Measurements from ENCODE around the gene SPDYE1. TPM values are rescaled to one million over a fixed set of nuclear protein-coding genes. Genes with fewer than 3 reads are reported as not detected.

Gene SPDYE1
- total RNA-seq, 1 experiment from 2014 or later: not detected

Other genes with a start within 250 kb of the SPDYE1 start
- gene BLVRA, start 239.2 kb upstream of the SPDYE1 start, total RNA-seq (2014; rRNA removed; shearing (Covaris generic)): 30.6 and 43.6 TPM in 2 replicates
- gene MRPS24, start 128.4 kb upstream of the SPDYE1 start, total RNA-seq (2014; rRNA removed; shearing (Covaris generic)): 206 and 260 TPM in 2 replicates
- gene URGCP, start 91.3 kb upstream of the SPDYE1 start, total RNA-seq (2014; rRNA removed; shearing (Covaris generic)): 40.9 and 45.0 TPM in 2 replicates
- 23.5 and 41.7 TPM in 2 replicates for gene UBE2D4, start 71.5 kb upstream of the SPDYE1 start, total RNA-seq (2014; rRNA removed; shearing (Covaris generic))
- gene DBNL, start 46.8 kb downstream of the SPDYE1 start, total RNA-seq (2014; rRNA removed; shearing (Covaris generic)): 110 and 183 TPM in 2 replicates
- gene PGAM2, start 67.7 kb downstream of the SPDYE1 start, total RNA-seq (2014; rRNA removed; shearing (Covaris generic)): 1.2 TPM in 2 replicates
- gene POLM, start 84.6 kb downstream of the SPDYE1 start, total RNA-seq (2014; rRNA removed; shearing (Covaris generic)): 18.0 and 33.6 TPM in 2 replicates
- gene AEBP1, start 106.4 kb downstream of the SPDYE1 start, total RNA-seq (2014; rRNA removed; shearing (Covaris generic)): 0.44 TPM in 1 of 2 replicates, not detected in the other
- 85.3 and 127 TPM in 2 replicates for gene POLD2, start 125.7 kb downstream of the SPDYE1 start, total RNA-seq (2014; rRNA removed; shearing (Covaris generic))
- not detected in 2 replicates for gene MYL7, start 143.4 kb downstream of the SPDYE1 start, total RNA-seq (2014; rRNA removed; shearing (Covaris generic))
- gene GCK, start 191.5 kb downstream of the SPDYE1 start, total RNA-seq (2014; rRNA removed; shearing (Covaris generic)): not detected in 2 replicates
- 106 and 128 TPM in 2 replicates for gene YKT6, start 203.1 kb downstream of the SPDYE1 start, total RNA-seq (2014; rRNA removed; shearing (Covaris generic))

Data from M059J (cell line).